Stimulated activated naive CD4-positive, alpha-beta T cell (primary cell): ENCODE results near the gene ACTN4.

Experiments
- DNase-seq, 6 experiments: peaks; one replicate each; lab custom pipeline; 2025; lab: John Stamatoyannopoulos, UW

ACTN4 gene

GRCh38 chr19:38709671-38710415, 62.4 kb downstream of the ACTN4 start:
- DNase-seq, result no peak

- no peak for DNase-seq
Observed at GRCh38 chr19:38710416-38710702, 62.9 kb downstream of the ACTN4 start.

- no peak for DNase-seq
Observed at GRCh38 chr19:38710928-38711725, 63.7 kb downstream of the ACTN4 start.

GRCh38 chr19:38711726-38712153, 64.3 kb downstream of the ACTN4 start:
- DNase-seq, result no peak

GRCh38 chr19:38712161-38712748, 64.8 kb downstream of the ACTN4 start:
- no peak for DNase-seq

- DNase-seq, result no peak
Observed at GRCh38 chr19:38713227-38713649, 65.8 kb downstream of the ACTN4 start.

- DNase-seq, result no peak
Observed at GRCh38 chr19:38713865-38714264, 66.4 kb downstream of the ACTN4 start.

GRCh38 chr19:38714354-38714778, 66.9 kb downstream of the ACTN4 start:
- DNase-seq, result no peak

- no peak for DNase-seq
Observed at GRCh38 chr19:38715555-38715954, 68.1 kb downstream of the ACTN4 start.

- DNase-seq, result no peak
Observed at GRCh38 chr19:38717051-38717450, 69.6 kb downstream of the ACTN4 start.

GRCh38 chr19:38717855-38718254, 70.4 kb downstream of the ACTN4 start:
- no peak for DNase-seq

- DNase-seq, result no peak
Observed at GRCh38 chr19:38718747-38719543, 71.5 kb downstream of the ACTN4 start.

- no peak for DNase-seq
Observed at GRCh38 chr19:38719761-38720558, 72.5 kb downstream of the ACTN4 start.

- no peak for DNase-seq
Observed at GRCh38 chr19:38720559-38721236, 73.2 kb downstream of the ACTN4 start.

GRCh38 chr19:38721496-38721895, 74.0 kb downstream of the ACTN4 start:
- no peak for DNase-seq

GRCh38 chr19:38721979-38722773, 74.7 kb downstream of the ACTN4 start:
- DNase-seq, result no peak

GRCh38 chr19:38722947-38723605, 75.6 kb downstream of the ACTN4 start:
- DNase-seq, result no peak

GRCh38 chr19:38723606-38723965, 76.1 kb downstream of the ACTN4 start:
- DNase-seq, result no peak
